SK-MEL-5 (cell line): ENCODE data around the gene ZNF557. TPM values are rescaled to one million over a fixed set of nuclear protein-coding genes. Genes with fewer than 3 reads are reported as not detected.
"Not testable (repeated sequence)": the region's sequence is repeated elsewhere in the genome, so short reads cannot be mapped to it uniquely, and the experiment has no call there.

ENCODE experiments used
- DNase-seq: peaks from one replicate; pipeline ENCODE4 v3.0.0-alpha.2; 2016; ENCODE audit warnings: low read depth, low spot score
- in situ Hi-C: cut with HindIII; loops from 2 replicates; pipeline ENCODE4 v1.10.0; 2016; ENCODE audit warnings: low sequenced_read_pairs, high pct_unique_total_duplicates, low pct_unique_long_range_greater_than_20kb
- polyA plus RNA-seq, 2 experiments: library from polyadenylated mRNA; depleted of rRNA; stranded (reverse); fragments of >200 nt; gene quantifications; 2 replicates each; pipeline ENCODE4 v1.2.3, GENCODE V29; 2015
- total RNA-seq: library from RNA; depleted of rRNA; stranded (reverse); fragments of >200 nt; shearing (Covaris generic); gene quantifications from 2 replicates; pipeline ENCODE4 v1.2.3, GENCODE V29; 2014; rRNA removed

Gene ZNF557
- total RNA-seq, result 11.4 and 13.6 TPM in 2 replicates
- 3.6 and 4.0 TPM in 2 replicates for polyA plus RNA-seq (2015; cell fraction: cytosol; rRNA removed)
- 6.8 and 7.7 TPM in 2 replicates for polyA plus RNA-seq (2015; cell fraction: nucleus; rRNA removed)

- peak; percentile 95 for DNase-seq
- in situ Hi-C loops, result no loop called here
Measured at GRCh38 chr19:7069042-7069903, at the start of gene ZNF557. TSS of gene ZNF557 (plus strand) at chr19:7069703. CDS start at chr19:7075075, 5,372 bp downstream.

- in situ Hi-C loops, DNase-seq: not testable (repeated sequence)
Measured at GRCh38 chr19:7021331-7021730, 48.2 kb upstream of the ZNF557 start, which contains the start of gene MBD3L2B. TSS of gene MBD3L2B (minus strand) at chr19:7021431. CDS start at chr19:7021397, 34 bp downstream.

GRCh38 chr19:7028790-7029189 is 40.7 kb upstream of the ZNF557 start:
- DNase-seq, in situ Hi-C loops: not testable (repeated sequence)

- DNase-seq, in situ Hi-C loops: not testable (repeated sequence)
Measured at GRCh38 chr19:7030278-7030677, 39.2 kb upstream of the ZNF557 start, which contains the start of gene MBD3L5. TSS of gene MBD3L5 (plus strand) at chr19:7030578. CDS start at chr19:7030612, 34 bp downstream.

- in situ Hi-C loops, DNase-seq: not testable (repeated sequence)
Measured at GRCh38 chr19:7040079-7040478, 29.4 kb upstream of the ZNF557 start, which contains the start of gene MBD3L4. TSS of gene MBD3L4 (minus strand) at chr19:7040179. CDS start at chr19:7040144, 35 bp downstream.

GRCh38 chr19:7041563-7041962 is 27.9 kb upstream of the ZNF557 start:
- in situ Hi-C loops, DNase-seq: not testable (repeated sequence)

GRCh38 chr19:7049021-7049420 is 20.5 kb upstream of the ZNF557 start, which contains the start of gene MBD3L2:
TSS of gene MBD3L2 (plus strand) at chr19:7049321. CDS start at chr19:7049374, 53 bp downstream.
- DNase-seq, in situ Hi-C loops: not testable (repeated sequence)

GRCh38 chr19:7051421-7051820 is 18.1 kb upstream of the ZNF557 start:
- DNase-seq, in situ Hi-C loops: not testable (repeated sequence)

GRCh38 chr19:7052896-7053295 is 16.6 kb upstream of the ZNF557 start:
- in situ Hi-C loops, DNase-seq: not testable (repeated sequence)

GRCh38 chr19:7054635-7055368 is 14.7 kb upstream of the ZNF557 start:
- in situ Hi-C loops, DNase-seq: not testable (repeated sequence)

- DNase-seq, in situ Hi-C loops: not testable (repeated sequence)
Measured at GRCh38 chr19:7055679-7056078, 13.8 kb upstream of the ZNF557 start.

- DNase-seq, in situ Hi-C loops: not testable (repeated sequence)
Measured at GRCh38 chr19:7056371-7056770, 13.1 kb upstream of the ZNF557 start.

- in situ Hi-C loops, result not testable (repeated sequence)
Measured at GRCh38 chr19:7058576-7058975, 10.9 kb upstream of the ZNF557 start, which contains the start of gene MBD3L3. TSS of gene MBD3L3 (minus strand) at chr19:7058676. CDS start at chr19:7058605, 71 bp downstream.

GRCh38 chr19:7059977-7060376 is 9.5 kb upstream of the ZNF557 start:
- DNase-seq, in situ Hi-C loops: not testable (repeated sequence)

More at GRCh38 chr19:7058576-7058975, 10.9 kb upstream of the ZNF557 start, which contains the start of gene MBD3L3:
- DNase-seq, result not testable (repeated sequence)

- no peak for DNase-seq
- in situ Hi-C loops, result no loop called here
Measured at GRCh38 chr19:7063339-7063738, 6.2 kb upstream of the ZNF557 start.

GRCh38 chr19:7063764-7064418 is 5.6 kb upstream of the ZNF557 start:
- no peak for DNase-seq
- in situ Hi-C loops, result no loop called here

GRCh38 chr19:7067122-7067521 is 2.4 kb upstream of the ZNF557 start:
- in situ Hi-C loops, result not testable (repeated sequence)
- peak; percentile 59 for DNase-seq
